Measurements from ENCODE around the gene RHBDF1.

GRCh38 chr16:76535-77272, 4.3 kb upstream of the RHBDF1 start:
- TF ChIP-seq, protein P1, sequence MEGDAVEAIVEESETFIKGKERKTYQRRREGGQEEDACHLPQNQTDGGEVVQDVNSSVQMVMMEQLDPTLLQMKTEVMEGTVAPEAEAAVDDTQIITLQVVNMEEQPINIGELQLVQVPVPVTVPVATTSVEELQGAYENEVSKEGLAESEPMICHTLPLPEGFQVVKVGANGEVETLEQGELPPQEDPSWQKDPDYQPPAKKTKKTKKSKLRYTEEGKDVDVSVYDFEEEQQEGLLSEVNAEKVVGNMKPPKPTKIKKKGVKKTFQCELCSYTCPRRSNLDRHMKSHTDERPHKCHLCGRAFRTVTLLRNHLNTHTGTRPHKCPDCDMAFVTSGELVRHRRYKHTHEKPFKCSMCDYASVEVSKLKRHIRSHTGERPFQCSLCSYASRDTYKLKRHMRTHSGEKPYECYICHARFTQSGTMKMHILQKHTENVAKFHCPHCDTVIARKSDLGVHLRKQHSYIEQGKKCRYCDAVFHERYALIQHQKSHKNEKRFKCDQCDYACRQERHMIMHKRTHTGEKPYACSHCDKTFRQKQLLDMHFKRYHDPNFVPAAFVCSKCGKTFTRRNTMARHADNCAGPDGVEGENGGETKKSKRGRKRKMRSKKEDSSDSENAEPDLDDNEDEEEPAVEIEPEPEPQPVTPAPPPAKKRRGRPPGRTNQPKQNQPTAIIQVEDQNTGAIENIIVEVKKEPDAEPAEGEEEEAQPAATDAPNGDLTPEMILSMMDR (conservative IDR thresholded peaks at IDR 0.05) = no peak
- no peak for TF ChIP-seq ZFX (IDR thresholded peaks at IDR 0.05)
